Measurements from ENCODE around the gene RNF150.

GRCh38 chr4:141058591-141059512 is 74.4 kb downstream of the RNF150 start:
- TF ChIP-seq CTCF (conservative IDR thresholded peaks at IDR 0.05; ENCODE audit: low read depth, low read length) (no peak), ELK1 (IDR thresholded peaks at IDR 0.05; ENCODE audit: borderline replicate concordance, low read depth, low read length) (no peak), SMC3 (IDR thresholded peaks at IDR 0.05; ENCODE audit: low read depth, low read length) (no peak), POLR2A (IDR thresholded peaks at IDR 0.05; ENCODE audit: low read depth, low read length) (no peak), CHD1 (IDR thresholded peaks at IDR 0.05; ENCODE audit: low read depth, low read length) (no peak), RFX5 (IDR thresholded peaks at IDR 0.05; ENCODE audit: low read depth, low read length) (no peak), FOS (IDR thresholded peaks at IDR 0.05; ENCODE audit: low read depth, low read length) (no peak), MXI1 (IDR thresholded peaks at IDR 0.05; ENCODE audit: borderline replicate concordance, low read depth, low read length) (no peak), RCOR1 (IDR thresholded peaks at IDR 0.05; ENCODE audit: insufficient replicate concordance, low read length) (no peak)
